Fibroblast of mammary gland (primary cell): Measurements from ENCODE around the gene HOOK2.

Source experiments
- DNase-seq: peaks from one replicate; pipeline ENCODE4 v3.0.0-alpha.2; 2010; ENCODE audit warnings: low read depth
- H3K4me3 ChIP-seq: 2 replicates; pipeline ENCODE4 v1.5.1; 2011; ENCODE audit warnings: low read depth, mild to moderate bottlenecking, low read length, moderate library complexity; ENCODE audit not compliant: control insufficient read depth
- CTCF ChIP-seq: conservative IDR thresholded peaks from 2 replicates; pipeline ENCODE4 v1.5.1; 2011; ENCODE audit warnings: low read depth, low read length, inconsistent platforms; ENCODE audit not compliant: control insufficient read depth, insufficient read depth

HOOK2 gene

GRCh38 chr19:12759686-12760085 is 15.7 kb downstream of the HOOK2 start:
- no peak for TF ChIP-seq CTCF
- DNase-seq: no peak

GRCh38 chr19:12757544-12758274 is 17.6 kb downstream of the HOOK2 start:
- DNase-seq: peak; percentile 68
- TF ChIP-seq CTCF: peak; percentile 48
- H3K4me3 ChIP-seq: peak overlapping the region; percentile 30

More at GRCh38 chr19:12759686-12760085, 15.7 kb downstream of the HOOK2 start:
- H3K4me3 ChIP-seq: no peak overlapping the region

- H3K4me3 ChIP-seq: no peak overlapping the region
- TF ChIP-seq CTCF: no peak
- no peak for DNase-seq
These were observed 19.0 kb downstream of the HOOK2 start for GRCh38 chr19:12756150-12756883.

- no peak for TF ChIP-seq CTCF
- no peak overlapping the region for H3K4me3 ChIP-seq
- DNase-seq: no peak
These were observed 20.7 kb downstream of the HOOK2 start for GRCh38 chr19:12754465-12755196.

- no peak overlapping the region for H3K4me3 ChIP-seq
- DNase-seq: no peak
- no peak for TF ChIP-seq CTCF
These were observed 23.1 kb downstream of the HOOK2 start for GRCh38 chr19:12752056-12752781.

GRCh38 chr19:12751635-12752034 is 23.7 kb downstream of the HOOK2 start, which contains the start of gene BEST2:
Gene BEST2 (plus strand): TSS chr19:12751791. CDS start chr19:12752593, 802 bp downstream.
- H3K4me3 ChIP-seq: no peak within 1 kb of the TSS
- TF ChIP-seq CTCF: no peak
- DNase-seq: no peak
